BE2C (cell line): Measurements from ENCODE around the gene CCM2.

Experiments
- DNase-seq: peaks from one replicate; pipeline ENCODE4 v3.0.0-alpha.2; 2020
- H3K27me3 ChIP-seq: fragments of 250-450 bp; sonication (Bioruptor Pico); 2 replicates; pipeline ENCODE4 v1.5.1; 2020; ENCODE audit warnings: mild to moderate bottlenecking
- H3K36me3 ChIP-seq: fragments of 250-450 bp; sonication (Bioruptor Pico); 2 replicates; pipeline ENCODE4 v1.5.1; 2020; ENCODE audit warnings: mild to moderate bottlenecking
- H3K4me1 ChIP-seq: fragments of 250-450 bp; sonication (Bioruptor Pico); 2 replicates; pipeline ENCODE4 v1.5.1; 2020
- H3K4me3 ChIP-seq: 2 replicates; pipeline ENCODE4 v1.5.1; 2011; ENCODE audit warnings: low read depth, low read length
- H3K9me3 ChIP-seq: fragments of 250-450 bp; sonication (Bioruptor Pico); 2 replicates; pipeline ENCODE4 v1.5.1; 2020
- TF ChIP-seq, protein P1 (sequence below): IDR thresholded peaks from 2 replicates; pipeline ENCODE4 v1.5.1; 2012; ENCODE audit warnings: mild to moderate bottlenecking, low read depth, low read length

The CCM2 gene

DNA sequence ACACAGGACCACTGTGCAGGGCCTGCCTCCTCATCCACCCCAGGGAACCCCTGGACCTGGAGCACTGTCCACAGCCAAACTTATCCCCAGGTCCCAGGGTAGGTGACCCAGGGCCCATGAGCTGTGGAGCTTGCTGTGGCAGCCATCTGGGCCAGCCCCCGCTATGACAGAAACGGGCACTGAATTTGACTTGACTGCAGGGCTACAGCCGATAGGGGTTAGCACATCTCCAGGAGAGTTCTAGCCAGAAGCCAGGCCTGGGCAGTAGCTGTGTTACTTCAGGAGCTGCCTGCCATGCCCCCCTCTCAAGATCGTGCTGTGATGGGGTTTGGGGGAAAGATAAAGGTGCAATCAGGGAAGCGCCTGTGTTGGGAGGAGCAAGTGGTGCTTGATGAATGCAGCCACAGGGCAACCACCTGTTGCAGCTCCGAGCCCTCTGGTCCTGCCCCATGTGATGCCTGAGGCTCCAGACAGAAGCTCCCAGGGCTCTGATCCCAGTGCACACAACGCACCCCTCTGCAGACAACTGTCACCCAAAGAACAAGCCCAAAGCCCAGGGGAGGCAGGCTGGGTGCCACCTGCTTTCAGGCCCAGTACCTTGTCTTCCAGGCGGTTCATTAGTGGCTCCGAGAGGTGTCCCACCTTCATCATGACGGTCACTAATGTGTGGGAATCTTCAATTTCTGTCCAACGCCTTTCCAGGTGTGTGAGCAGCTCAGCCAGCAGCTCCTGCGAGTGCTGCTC is 105.0 kb downstream of the CCM2 start:
- no peak for DNase-seq
- Histone ChIP-seq H3K27me3 (no peaks in the 10 kb centered on the region), H3K36me3 (peaks cover 97% of the 10 kb centered on the region), H3K4me3 (no peak overlapping the region), H3K4me1 (no peaks in the 10 kb centered on the region), H3K9me3 (no peaks in the 10 kb centered on the region)
- TF ChIP-seq, protein P1, sequence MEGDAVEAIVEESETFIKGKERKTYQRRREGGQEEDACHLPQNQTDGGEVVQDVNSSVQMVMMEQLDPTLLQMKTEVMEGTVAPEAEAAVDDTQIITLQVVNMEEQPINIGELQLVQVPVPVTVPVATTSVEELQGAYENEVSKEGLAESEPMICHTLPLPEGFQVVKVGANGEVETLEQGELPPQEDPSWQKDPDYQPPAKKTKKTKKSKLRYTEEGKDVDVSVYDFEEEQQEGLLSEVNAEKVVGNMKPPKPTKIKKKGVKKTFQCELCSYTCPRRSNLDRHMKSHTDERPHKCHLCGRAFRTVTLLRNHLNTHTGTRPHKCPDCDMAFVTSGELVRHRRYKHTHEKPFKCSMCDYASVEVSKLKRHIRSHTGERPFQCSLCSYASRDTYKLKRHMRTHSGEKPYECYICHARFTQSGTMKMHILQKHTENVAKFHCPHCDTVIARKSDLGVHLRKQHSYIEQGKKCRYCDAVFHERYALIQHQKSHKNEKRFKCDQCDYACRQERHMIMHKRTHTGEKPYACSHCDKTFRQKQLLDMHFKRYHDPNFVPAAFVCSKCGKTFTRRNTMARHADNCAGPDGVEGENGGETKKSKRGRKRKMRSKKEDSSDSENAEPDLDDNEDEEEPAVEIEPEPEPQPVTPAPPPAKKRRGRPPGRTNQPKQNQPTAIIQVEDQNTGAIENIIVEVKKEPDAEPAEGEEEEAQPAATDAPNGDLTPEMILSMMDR, result no peak

DNA sequence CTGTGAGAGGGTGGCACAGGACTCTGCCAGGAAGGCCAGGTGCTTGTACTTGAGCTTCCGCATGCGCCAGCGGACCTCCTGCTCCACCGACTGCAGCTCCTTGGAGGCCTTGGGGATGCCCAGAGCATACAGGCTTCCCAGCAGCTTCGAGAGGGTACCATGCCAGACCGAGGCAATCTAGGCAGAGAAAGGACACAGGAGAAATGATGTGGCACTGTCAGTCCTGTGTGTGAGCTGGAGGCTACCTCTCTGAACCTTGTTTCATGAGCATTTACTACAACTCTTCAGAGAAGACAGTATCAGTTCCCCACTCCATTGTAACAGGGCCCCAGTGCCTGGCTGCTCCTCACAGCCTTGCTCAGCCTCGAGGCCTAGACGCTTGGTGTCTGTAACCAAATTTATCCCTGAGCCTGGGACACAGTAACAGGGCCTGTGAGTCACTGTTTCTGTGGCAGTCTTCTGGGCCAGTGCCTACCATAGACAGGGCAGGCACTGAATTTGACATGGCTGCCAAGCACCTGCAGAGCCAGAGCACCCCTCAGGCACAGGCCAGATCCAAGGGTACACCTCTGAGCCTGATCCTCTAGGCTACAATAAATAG is 105.7 kb downstream of the CCM2 start:
- Histone ChIP-seq H3K4me1 (no peaks in the 10 kb centered on the region), H3K36me3 (peaks cover 90% of the 10 kb centered on the region), H3K27me3 (no peaks in the 10 kb centered on the region), H3K9me3 (no peaks in the 10 kb centered on the region), H3K4me3 (no peak overlapping the region)
- no peak for DNase-seq
- TF ChIP-seq, protein P1, result no peak

DNA sequence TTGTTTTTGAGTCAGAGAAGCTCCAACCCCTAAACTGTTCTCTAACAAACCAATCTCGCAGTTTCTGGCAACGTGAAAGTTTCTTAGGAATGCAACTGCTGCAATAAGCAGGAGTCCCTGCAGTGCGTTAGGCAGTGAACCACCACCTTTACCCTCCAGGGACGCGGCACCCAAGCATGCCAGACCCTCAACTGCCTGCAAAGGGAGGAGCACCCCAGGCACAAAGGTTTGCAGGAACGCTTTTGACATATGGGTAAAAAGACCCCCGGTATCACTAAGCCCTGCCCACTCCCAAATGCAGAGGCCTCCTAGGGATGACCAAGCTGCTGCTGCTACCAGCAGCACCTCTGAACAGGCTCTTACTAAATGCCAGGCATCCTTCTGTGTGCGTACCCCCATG is 106.8 kb downstream of the CCM2 start:
- H3K27me3 ChIP-seq, result no peaks in the 10 kb centered on the region
- no peaks in the 10 kb centered on the region for H3K4me1 ChIP-seq
- H3K36me3 ChIP-seq, result peaks cover 79% of the 10 kb centered on the region
- DNase-seq, result no peak
- TF ChIP-seq, protein P1, result no peak
- H3K4me3 ChIP-seq, result no peak overlapping the region
- H3K9me3 ChIP-seq, result no peaks in the 10 kb centered on the region

DNA sequence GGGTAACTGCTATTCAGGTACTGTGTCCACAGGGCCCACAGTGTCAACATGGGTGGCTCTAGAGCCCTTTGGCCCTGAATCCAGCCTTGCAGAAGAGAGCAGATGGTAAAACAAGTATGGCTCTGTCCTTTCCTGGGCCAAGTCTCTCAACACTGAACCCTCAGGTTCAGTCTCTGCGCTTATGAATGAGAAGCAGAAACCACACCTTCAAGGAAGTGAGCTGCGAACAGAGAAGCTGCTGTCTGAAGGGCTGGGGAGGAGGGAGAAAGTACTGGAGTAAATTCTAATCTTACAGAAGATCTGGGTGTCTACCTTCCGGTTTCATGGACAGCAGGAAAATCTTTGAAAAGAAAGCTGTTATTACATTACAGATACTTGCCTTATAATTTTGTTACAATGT is 107.4 kb downstream of the CCM2 start:
- no peak overlapping the region for H3K4me3 ChIP-seq
- H3K36me3 ChIP-seq, result peaks cover 74% of the 10 kb centered on the region

DNA sequence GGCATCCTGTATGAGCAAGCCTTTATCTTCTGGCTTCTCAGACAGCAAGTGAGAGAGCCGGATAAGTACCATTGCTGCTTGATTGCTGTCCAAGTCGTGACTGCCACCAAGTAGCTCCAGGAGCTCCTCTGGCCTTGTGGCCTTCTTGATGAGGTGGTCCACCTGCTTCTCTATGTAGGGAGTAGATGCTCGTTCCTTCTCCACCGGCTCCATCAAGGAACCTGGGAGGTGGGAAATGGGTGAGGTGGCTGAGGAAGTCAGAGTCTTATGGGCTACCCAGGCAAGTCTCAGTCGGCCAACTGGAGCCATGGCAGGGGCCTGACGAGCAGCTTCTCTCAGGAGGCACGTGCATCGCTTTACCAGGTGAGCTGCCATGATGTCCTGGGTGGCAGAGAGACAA is 108.9 kb downstream of the CCM2 start:
- no peaks in the 10 kb centered on the region for H3K27me3 ChIP-seq
- H3K36me3 ChIP-seq, result peaks cover 59% of the 10 kb centered on the region
- H3K4me3 ChIP-seq, result no peak overlapping the region
- TF ChIP-seq, protein P1, result no peak
- H3K4me1 ChIP-seq, result no peaks in the 10 kb centered on the region
- no peaks in the 10 kb centered on the region for H3K9me3 ChIP-seq
- DNase-seq, result no peak

More for the DNA sequence above, 107.4 kb downstream of the CCM2 start:
- no peak for DNase-seq
- TF ChIP-seq, protein P1, result no peak
- no peaks in the 10 kb centered on the region for H3K27me3 ChIP-seq
- H3K4me1 ChIP-seq, result no peaks in the 10 kb centered on the region
- H3K9me3 ChIP-seq, result no peaks in the 10 kb centered on the region
